HG03520 (cell line): ENCODE measurements around the gene MRPS26.
"Not testable (repeated sequence)": the region's sequence is repeated elsewhere in the genome, so short reads cannot be mapped to it uniquely, and the experiment has no call there.

Experiments used
- ATAC-seq: cut with Tn5 transposase; IDR thresholded peaks from one replicate; pipeline ENCODE4 v1.9.1; 2021; ENCODE audit warnings: mild to moderate bottlenecking, moderate library complexity; ENCODE audit not compliant: unreplicated experiment

MRPS26 gene

GRCh38 chr20:3045816-3046676 lies at the start of gene MRPS26:
TSS of gene MRPS26 (plus strand) at chr20:3046052. CDS start at chr20:3046069, 17 bp downstream.
- peak; percentile 82 for ATAC-seq

GRCh38 chr20:2998728-2999127 lies 47.1 kb upstream of the MRPS26 start:
- no peak for ATAC-seq

- no peak for ATAC-seq
These were observed 44.9 kb upstream of the MRPS26 start for GRCh38 chr20:3000852-3001523.

GRCh38 chr20:3003416-3003815 lies 42.4 kb upstream of the MRPS26 start:
- ATAC-seq, result no peak

GRCh38 chr20:3010985-3011723 lies 34.7 kb upstream of the MRPS26 start:
- ATAC-seq, result no peak

GRCh38 chr20:3011752-3012151 lies 34.1 kb upstream of the MRPS26 start:
- no peak for ATAC-seq

GRCh38 chr20:3013771-3014170 lies 32.1 kb upstream of the MRPS26 start:
- ATAC-seq, result no peak

GRCh38 chr20:3014179-3014578 lies 31.7 kb upstream of the MRPS26 start:
- ATAC-seq, result no peak

GRCh38 chr20:3014662-3015061 lies 31.2 kb upstream of the MRPS26 start:
- no peak for ATAC-seq

GRCh38 chr20:3015302-3015701 lies 30.6 kb upstream of the MRPS26 start:
- ATAC-seq, result not testable (repeated sequence)

- no peak for ATAC-seq
These were observed 24.5 kb upstream of the MRPS26 start for GRCh38 chr20:3021327-3021726.

GRCh38 chr20:3021777-3022176 lies 24.1 kb upstream of the MRPS26 start:
- no peak for ATAC-seq

- not testable (repeated sequence) for ATAC-seq
These were observed 23.0 kb upstream of the MRPS26 start for GRCh38 chr20:3022559-3023490.

GRCh38 chr20:3027987-3028386 lies 17.9 kb upstream of the MRPS26 start:
- ATAC-seq, result no peak

GRCh38 chr20:3031524-3032147 lies 14.2 kb upstream of the MRPS26 start:
- no peak for ATAC-seq

GRCh38 chr20:3032624-3033023 lies 13.2 kb upstream of the MRPS26 start:
- ATAC-seq, result no peak

- ATAC-seq, result no peak
These were observed 8.2 kb upstream of the MRPS26 start for GRCh38 chr20:3037654-3038053.

GRCh38 chr20:3038454-3038853 lies 7.4 kb upstream of the MRPS26 start:
- ATAC-seq, result no peak

- ATAC-seq, result no peak
These were observed 6.4 kb upstream of the MRPS26 start for GRCh38 chr20:3039426-3039825.

- ATAC-seq, result no peak
These were observed 5.8 kb upstream of the MRPS26 start for GRCh38 chr20:3040086-3040485.
